HG02840 (cell line): ENCODE results near the gene FUT2.
"Not testable (repeated sequence)": the region's sequence is repeated elsewhere in the genome, so short reads cannot be mapped to it uniquely, and the experiment has no call there.

Experiments used
- ATAC-seq: cut with Tn5 transposase; IDR thresholded peaks from one replicate; pipeline ENCODE4 v1.9.1; 2021; ENCODE audit warnings: mild to moderate bottlenecking, moderate library complexity, moderate number of reproducible peaks; ENCODE audit not compliant: unreplicated experiment, low FRiP score

The FUT2 gene

GRCh38 chr19:48693629-48694028 is 2.1 kb upstream of the FUT2 start:
- ATAC-seq, result not testable (repeated sequence)

- ATAC-seq, result no peak
Observed at GRCh38 chr19:48696353-48697010, 711 bp downstream of the FUT2 start.

DNA sequence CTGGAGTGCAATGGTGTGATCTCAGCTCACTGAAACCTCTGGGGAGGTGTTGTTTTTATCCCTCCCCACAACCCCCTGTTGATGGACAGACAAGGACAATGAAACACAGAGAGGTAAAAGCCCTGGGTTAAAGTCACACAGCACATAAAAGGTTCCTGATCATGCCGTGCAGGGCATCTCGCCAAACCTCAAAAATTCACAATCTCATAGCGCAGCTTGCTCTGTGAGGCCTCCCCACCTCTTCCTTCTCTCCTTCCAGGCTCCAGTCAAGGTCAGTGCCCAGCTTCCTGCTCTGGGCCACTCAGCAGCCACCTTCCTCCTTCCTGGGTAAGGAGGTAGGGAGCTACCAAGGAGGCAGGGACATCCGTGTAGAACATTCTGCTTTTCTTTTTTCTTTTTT is 2.3 kb downstream of the FUT2 start:
- ATAC-seq, result no peak

DNA sequence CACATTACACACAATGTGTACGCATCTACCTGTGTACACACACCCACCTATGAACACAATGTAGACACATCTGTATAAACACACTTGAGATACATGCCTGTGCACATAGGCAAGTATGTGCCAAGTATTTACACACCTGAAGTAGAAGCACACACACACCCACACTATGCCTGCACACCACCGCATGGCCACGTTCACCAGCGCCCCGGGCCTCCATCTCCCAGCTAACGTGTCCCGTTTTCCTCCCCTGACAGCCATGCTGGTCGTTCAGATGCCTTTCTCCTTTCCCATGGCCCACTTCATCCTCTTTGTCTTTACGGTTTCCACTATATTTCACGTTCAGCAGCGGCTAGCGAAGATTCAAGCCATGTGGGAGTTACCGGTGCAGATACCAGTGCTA is 6.9 kb downstream of the FUT2 start:
- ATAC-seq, result no peak

DNA sequence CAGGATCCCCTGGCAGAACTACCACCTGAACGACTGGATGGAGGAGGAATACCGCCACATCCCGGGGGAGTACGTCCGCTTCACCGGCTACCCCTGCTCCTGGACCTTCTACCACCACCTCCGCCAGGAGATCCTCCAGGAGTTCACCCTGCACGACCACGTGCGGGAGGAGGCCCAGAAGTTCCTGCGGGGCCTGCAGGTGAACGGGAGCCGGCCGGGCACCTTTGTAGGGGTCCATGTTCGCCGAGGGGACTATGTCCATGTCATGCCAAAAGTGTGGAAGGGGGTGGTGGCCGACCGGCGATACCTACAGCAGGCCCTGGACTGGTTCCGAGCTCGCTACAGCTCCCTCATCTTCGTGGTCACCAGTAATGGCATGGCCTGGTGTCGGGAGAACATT is 7.5 kb downstream of the FUT2 start:
- ATAC-seq, result no peak

- ATAC-seq, result no peak
Observed at GRCh38 chr19:48705431-48705830, 9.7 kb downstream of the FUT2 start.

DNA sequence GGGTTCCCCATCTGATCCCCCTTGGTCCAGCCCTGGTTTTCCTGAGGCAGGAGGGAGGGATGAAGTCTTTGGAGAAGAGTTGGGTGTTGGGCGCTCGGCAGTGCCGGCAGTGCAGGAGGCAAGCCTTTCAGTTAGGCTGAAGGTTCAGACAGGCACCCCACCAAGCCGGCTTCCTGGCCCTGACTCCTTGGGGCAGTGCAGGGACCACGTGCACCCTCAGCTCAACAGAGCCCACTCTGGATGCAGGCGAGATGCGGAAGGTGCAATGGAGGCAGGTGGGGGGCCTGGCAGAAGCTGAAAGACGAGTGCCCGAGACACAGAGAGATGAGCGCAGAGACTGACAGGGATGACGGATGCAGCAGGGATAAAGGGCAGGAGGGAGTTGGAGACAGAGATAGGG is 12.7 kb downstream of the FUT2 start:
- ATAC-seq, result no peak

GRCh38 chr19:48711106-48711662 is 15.4 kb downstream of the FUT2 start:
- ATAC-seq, result no peak

- no peak for ATAC-seq
Observed at GRCh38 chr19:48713041-48713863, 17.5 kb downstream of the FUT2 start.

- ATAC-seq, result peak; percentile 94
Observed at GRCh38 chr19:48713864-48714755, 18.3 kb downstream of the FUT2 start.

GRCh38 chr19:48714759-48715675 is 19.2 kb downstream of the FUT2 start:
- ATAC-seq, result no peak

DNA sequence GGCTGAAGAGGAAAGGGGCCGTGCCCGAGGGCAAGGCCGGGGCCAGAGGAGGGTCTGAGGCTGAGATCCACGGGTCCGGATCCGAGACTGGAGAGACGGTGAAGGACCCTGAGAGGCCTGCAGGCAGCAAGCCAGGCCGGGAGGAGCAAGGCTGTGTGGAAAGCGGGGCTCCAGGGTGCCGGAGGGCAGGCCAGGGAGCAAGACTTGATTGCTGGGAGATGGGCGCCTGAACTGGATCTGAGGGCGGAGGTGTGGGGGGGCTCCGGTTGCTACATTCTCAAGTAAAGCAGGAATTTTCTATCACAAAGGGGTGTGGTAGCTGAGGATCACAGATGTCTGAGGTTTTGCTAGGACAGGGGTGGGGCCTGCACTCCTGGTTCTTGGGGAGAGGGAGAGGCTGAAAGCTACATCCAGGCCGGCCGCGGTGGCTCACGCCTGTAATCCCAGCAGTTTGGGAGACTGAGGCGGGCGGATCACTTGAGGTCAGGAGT is 20.0 kb downstream of the FUT2 start:
- ATAC-seq, result no peak

- no peak for ATAC-seq
Observed at GRCh38 chr19:48716562-48717291, 21.0 kb downstream of the FUT2 start.

DNA sequence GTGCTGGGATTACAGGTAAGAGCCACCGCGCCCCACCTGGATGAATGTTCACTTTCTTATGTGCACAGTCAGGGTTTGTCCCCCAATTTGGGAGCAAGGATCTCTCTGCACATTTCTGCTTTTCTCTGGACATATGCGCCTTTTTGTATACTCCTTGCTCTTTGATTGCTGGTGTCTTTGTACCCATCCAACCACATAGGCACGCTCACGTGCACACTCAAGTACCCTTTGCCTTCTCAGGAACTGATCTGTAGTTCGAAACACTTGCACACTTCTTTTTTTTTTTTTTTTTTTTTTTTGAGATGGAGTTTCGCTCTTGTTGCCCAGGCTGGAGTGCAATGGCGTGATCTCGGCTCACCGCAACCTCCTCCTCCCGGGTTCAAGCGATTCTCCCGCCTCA is 22.3 kb downstream of the FUT2 start:
- not testable (repeated sequence) for ATAC-seq

- ATAC-seq, result no peak
Observed at GRCh38 chr19:48718711-48719231, 23.0 kb downstream of the FUT2 start.

GRCh38 chr19:48719263-48720171 is 23.7 kb downstream of the FUT2 start, which contains the start of gene MAMSTR:
Gene MAMSTR (minus strand): TSS chr19:48719725. CDS start chr19:48719031, 694 bp downstream.
- no peak for ATAC-seq

- no peak for ATAC-seq
Observed at GRCh38 chr19:48720251-48720612, 24.5 kb downstream of the FUT2 start.
